PFSK-1 (cell line): ENCODE measurements around the gene ADTRP.

ENCODE experiments used
- FOXP2 ChIP-seq: optimal IDR thresholded peaks from 2 replicates; pipeline ENCODE3; 2011; ENCODE audit warnings: borderline replicate concordance, control low read depth, inconsistent platforms; ENCODE audit not compliant: insufficient read depth; ENCODE audit errors: extremely low read length, extremely low read depth
- POLR2AphosphoS5 ChIP-seq: IDR thresholded peaks from 2 replicates; pipeline ENCODE4 v1.6.1; 2012; ENCODE audit warnings: low read depth, mild to moderate bottlenecking, control low read depth, low read length, moderate library complexity
- REST ChIP-seq, 2 experiments: IDR thresholded peaks; 2 replicates each; pipeline versions ENCODE4 v1.6.1 to v1.8.0; 2011 to 2012; ENCODE audit warnings: low read depth in 2 of 2, low read length in 2 of 2, control low read depth in 1 of 2, inconsistent platforms in 1 of 2, mild to moderate bottlenecking in 1 of 2, moderate library complexity in 1 of 2; ENCODE audit not compliant: insufficient read depth in 1 of 2
- SIN3A ChIP-seq: IDR thresholded peaks from 2 replicates; pipeline ENCODE4 v1.6.1; 2012; ENCODE audit warnings: mild to moderate bottlenecking, low read length, moderate library complexity, borderline replicate concordance; ENCODE audit not compliant: insufficient read depth
- TAF1 ChIP-seq: IDR thresholded peaks from 2 replicates; pipeline ENCODE4 v1.6.1; 2012; ENCODE audit warnings: low read length, control low read depth, borderline replicate concordance; ENCODE audit not compliant: insufficient read depth

The ADTRP gene

GRCh38 chr6:11701573-11701972, 77.0 kb downstream of the ADTRP start:
- TF ChIP-seq POLR2AphosphoS5 (no peak), FOXP2 (no peak), REST (IDR thresholded peaks at IDR 0.05; ENCODE audit: insufficient read depth in 1 of 2, low read depth in 2 of 2, low read length in 2 of 2) (no peak), SIN3A (no peak), TAF1 (no peak)

GRCh38 chr6:11700118-11700718, 78.4 kb downstream of the ADTRP start:
- TF ChIP-seq SIN3A (no peak), TAF1 (no peak), FOXP2 (no peak), POLR2AphosphoS5 (no peak), REST (IDR thresholded peaks at IDR 0.05; ENCODE audit: insufficient read depth in 1 of 2, low read depth in 2 of 2, low read length in 2 of 2) (no peak)

- no peak for TF ChIP-seq REST (IDR thresholded peaks at IDR 0.05; ENCODE audit: insufficient read depth in 1 of 2, low read depth in 2 of 2, low read length in 2 of 2)
- no peak for TF ChIP-seq SIN3A
- no peak for TF ChIP-seq TAF1
- no peak for TF ChIP-seq FOXP2
- TF ChIP-seq POLR2AphosphoS5, result no peak
Measured at GRCh38 chr6:11699576-11699975, 79.0 kb downstream of the ADTRP start.

- no peak for TF ChIP-seq SIN3A
- TF ChIP-seq REST (IDR thresholded peaks at IDR 0.05; ENCODE audit: insufficient read depth in 1 of 2, low read depth in 2 of 2, low read length in 2 of 2), result 0 out of 4 replicates have a peak, but pooled peaks of 1 of the 2 experiments have one; percentile 8
Measured at GRCh38 chr6:11692451-11693376, 85.9 kb downstream of the ADTRP start.

GRCh38 chr6:11689847-11690246, 88.8 kb downstream of the ADTRP start:
- TF ChIP-seq FOXP2 (no peak), TAF1 (no peak), REST (IDR thresholded peaks at IDR 0.05; ENCODE audit: insufficient read depth in 1 of 2, low read depth in 2 of 2, low read length in 2 of 2) (no peak), POLR2AphosphoS5 (no peak), SIN3A (no peak)
